Prostate gland (tissue), 2 donors: Measurements from ENCODE around the gene COMT.

Experiments used
- CTCF ChIP-seq, 4 experiments: fragments of 200-600 bp in 2 of 4; fragments of 450-650 bp in 2 of 4; sonication (generic) in 2 of 4; IDR thresholded peaks; 1 replicate in 3 of 4; 2 replicates in 1 of 4; pipeline ENCODE4 v1.5.1; 2016 to 2019; ENCODE audit warnings: antibody characterized with exemption in 4 of 4, mild to moderate bottlenecking in 2 of 4, moderate library complexity in 2 of 4
- POLR2A ChIP-seq: fragments of 450-650 bp; IDR thresholded peaks from one replicate; pipeline ENCODE4 v1.6.1; 2016; ENCODE audit warnings: antibody characterized with exemption, mild to moderate bottlenecking
- POLR2AphosphoS5 ChIP-seq: sonication (generic); formaldehyde crosslinking; IDR thresholded peaks from one replicate; pipeline ENCODE4 v1.6.1; 2017; ENCODE audit warnings: antibody characterized with exemption

GRCh38 chr22:19992481-19992911, 50.9 kb downstream of the COMT start:
- no peak for TF ChIP-seq CTCF (IDR thresholded peaks at IDR 0.05)
- TF ChIP-seq POLR2A: no peak
- TF ChIP-seq POLR2AphosphoS5: no peak
